Activated naive CD4-positive, alpha-beta T cell treated with Interleukin-2 at 50 U/mL for 16 hours (primary cell): ENCODE results near the gene VAC14.

ENCODE experiments used
- DNase-seq: peaks from one replicate; pipeline ENCODE4 v3.0.0-alpha.2; 2020

The VAC14 gene

DNA sequence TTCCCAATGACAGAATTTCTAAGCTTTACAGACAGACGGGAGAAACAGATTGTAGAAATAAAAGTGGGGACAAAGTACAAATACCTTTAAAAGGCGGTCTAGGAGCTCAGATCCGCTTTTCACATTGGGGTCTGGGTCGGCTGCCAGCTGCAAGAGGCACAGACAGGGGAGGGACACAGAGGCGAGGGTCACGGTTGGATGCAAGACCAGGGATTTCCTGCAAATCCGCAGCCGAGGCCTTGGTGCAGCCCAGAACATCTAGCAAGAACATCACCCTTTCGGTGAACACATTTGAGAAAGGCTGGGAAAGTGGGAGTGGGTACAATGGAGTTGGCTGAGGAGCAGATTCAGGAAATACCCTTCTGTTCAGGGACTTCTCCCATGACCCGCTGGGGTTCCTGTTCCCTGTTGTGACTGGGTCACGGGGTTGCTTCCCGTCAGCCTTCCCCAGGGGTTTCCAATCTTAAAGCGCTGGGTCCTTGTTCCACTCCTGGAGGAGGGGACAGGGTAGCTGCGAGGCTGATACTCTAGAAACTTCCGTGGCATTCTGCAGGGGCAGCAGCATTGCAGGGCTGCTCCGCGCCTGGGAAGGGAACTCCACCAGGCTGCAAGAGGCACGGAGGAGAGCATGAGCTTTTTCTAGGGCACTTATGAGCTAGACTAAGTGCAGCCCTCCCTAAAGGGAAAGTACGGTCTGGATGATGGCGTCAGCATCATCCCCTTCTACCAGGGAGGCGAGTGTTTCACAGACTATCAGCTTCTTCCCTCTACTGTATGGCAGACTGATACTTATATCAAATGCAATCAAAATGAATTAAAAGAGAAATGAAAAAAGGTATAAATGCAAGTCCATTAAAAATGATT, 16.0 kb downstream of the VAC14 start:
- DNase-seq = no peak

DNA sequence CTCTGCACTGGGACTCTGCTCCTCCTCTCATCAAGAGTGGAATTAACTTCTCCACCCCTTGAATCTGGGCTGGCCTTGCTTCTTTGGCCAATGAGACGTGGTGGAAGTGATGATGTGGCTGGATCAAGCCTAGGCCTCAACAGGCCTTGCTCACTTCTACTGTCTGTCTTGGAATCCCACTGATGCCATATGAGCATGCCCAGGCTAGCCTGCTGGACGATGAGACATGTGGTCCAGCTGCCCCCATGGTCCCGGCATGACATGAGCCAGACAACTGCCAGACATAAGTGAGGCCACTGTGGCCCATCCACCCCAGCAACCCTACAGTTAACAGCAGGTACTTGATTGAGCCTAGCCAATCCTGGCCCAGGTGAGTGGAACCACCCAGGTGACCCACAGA, 18.7 kb downstream of the VAC14 start:
- no peak for DNase-seq

DNA sequence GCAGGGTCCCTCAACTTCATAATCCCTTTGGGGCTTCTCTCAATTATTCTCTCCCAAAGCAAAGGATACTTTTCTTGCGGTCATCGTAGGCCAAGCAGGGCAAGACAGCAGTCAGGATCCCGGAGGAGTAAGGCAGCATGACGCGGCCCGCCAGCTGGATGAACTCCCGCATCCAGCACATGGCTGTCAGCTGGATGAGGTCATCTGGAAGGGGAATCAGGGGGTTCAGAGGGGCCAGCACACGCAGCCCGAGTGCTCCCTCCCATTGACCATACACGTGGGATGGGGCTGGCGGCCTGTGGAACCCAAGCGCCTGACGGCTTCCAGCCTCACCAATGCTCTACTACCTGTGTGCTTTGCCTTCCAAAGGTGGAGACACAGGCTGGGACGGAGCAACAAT, 19.2 kb downstream of the VAC14 start:
- DNase-seq = no peak

DNA sequence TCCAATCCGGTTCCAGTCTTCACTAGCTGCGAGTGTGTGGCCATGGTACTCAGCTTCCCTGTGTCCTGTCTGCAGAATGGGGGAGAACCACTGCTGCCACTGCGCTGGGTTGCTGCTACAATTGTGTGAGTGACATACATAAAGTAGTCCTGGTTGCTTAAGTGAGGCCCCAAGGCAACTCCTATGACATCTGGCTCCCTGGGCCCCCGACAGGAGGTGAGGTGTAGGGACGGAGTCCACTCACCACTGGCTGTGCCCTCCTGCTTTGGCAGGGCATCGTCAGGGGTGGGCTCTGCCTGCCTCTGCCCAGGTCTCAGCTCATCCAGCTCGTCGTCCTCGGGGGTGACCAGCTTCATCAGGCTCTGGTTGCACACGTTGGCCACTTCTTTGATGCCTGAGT, 20.4 kb downstream of the VAC14 start:
- DNase-seq = no peak

DNA sequence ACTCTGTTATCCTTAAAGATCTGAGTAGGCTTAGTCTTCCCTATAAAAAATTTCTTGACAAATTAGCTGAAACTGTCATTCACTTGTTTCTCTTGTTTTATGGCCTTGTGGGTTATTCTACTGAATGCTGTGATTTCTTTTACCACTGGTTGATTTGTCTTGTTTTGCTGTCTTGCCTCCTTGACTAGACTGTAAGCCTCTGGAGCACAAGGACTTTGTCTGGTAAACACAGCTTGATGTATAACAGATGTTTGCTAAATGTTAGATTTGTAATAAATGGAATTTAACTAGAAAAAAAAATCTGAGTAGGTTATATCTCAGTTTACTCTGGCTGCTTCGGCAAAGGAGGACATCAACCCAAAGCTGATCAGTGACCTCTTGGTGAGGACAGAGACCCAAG, 21.6 kb downstream of the VAC14 start:
- DNase-seq = no peak

DNA sequence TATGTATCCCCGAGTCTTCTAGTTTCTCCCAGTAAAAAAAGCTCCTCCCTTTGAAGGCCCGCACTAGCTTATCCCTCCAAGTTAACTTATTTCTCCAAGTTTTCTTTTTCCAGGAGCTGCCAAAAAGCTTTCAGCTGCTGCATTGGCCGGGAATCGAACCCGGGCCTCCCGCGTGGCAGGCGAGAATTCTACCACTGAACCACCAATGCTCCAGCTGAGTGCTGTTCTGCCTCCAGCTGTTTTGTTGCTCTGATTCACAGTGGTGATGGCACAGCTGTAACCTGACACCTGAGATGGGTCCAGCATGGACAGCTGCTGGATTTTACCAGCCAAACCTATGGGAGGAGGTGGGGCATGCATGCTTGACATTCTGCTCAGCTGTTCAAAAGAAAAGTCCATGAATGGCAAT, 22.1 kb downstream of the VAC14 start:
- DNase-seq = no peak

DNA sequence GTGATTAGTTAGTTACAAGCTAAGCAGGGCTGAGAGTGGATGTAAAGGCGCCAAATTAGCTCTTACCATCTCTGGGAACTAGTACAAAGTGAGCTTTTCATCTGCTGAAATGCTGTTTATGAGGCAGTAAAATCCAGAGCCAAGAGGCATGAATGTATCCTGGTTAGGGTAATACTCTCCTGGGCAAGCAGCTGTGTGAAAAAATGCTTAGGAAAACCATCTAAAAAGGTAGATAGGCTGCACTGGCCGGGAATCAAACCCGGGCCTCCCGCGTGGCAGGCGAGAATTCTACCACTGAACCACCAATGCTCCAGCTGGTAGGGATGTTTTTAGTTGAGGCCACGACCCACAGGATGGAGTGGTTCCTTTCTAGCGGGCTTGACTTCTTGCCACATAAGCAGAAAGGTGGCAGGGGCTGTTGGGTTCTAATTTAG, 23.0 kb downstream of the VAC14 start:
- DNase-seq = no peak

DNA sequence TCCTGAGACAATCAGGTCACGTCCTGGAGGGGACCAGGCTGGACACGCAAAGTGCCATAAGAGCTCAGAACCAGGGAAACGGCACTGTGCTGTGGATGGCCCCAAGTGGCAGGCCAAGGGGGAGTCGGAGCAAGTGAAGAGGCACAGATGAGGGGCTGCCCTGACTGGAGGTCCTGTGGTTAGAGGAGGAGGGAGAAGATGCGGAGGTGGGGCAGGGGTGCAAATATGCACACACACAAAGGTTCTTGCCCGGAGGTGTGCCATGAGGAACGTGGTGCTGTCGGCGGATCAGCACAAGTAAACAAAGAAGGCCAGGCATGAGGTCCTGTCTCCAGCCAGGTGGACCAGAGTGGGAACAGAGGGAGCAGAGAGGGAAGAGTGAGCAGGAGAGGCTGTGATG, 23.5 kb downstream of the VAC14 start:
- DNase-seq = no peak

DNA sequence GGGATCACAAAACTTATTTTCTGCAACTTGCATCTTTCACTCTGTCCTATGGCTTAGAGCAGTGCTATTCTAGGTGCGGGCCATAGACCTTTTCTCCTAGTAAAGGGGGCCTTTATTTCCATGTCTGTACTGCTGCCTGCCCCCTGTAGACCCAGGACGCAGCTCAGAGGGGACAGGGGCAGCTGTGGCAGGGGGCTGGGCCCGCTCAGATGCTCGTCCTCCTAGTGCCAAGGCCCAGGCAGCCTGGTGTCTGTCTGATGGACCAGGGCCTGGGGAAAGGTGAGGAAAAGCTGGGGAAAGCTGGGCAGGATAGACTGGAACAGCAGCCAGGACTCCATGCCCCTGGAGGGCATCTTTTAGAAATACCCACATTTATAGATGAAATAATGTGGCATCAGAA, 25.6 kb downstream of the VAC14 start:
- no peak for DNase-seq

DNA sequence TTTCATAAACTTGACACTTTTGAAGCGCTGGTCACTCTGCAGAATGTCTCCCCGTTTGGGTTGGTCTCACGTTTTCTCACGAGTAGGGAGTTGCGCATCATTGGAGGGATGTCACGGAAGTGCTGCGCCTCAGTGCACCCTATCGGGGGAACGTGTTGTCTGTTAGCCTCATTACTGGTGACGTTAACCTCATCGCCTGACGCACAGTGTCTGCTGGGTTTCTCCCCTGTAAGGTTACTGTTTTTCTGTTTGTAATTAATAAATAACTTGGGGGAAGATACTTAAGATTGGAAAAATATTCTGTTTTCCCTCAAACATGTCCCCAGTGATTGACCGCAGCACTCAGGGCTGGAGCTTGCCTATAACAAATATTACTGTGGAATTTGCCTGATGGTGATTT, 26.7 kb downstream of the VAC14 start:
- DNase-seq = no peak

DNA sequence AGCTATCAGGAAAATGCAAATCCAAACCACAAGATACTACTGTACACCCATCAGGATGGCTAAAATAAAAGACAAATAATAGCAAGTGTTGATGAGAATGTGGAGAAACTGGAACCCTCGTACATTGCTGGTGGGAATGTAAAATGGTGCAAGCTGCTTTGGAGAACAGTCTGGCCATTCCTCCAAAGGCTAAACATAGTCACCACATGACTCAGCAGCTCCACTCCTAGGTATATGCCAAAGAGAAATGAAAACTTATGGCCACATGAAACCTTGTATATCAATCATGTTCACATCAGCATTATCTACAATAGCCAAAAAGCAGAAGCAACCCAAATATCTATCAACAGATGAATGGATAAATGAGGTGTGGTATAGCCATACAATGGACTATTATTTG, 28.5 kb downstream of the VAC14 start:
- DNase-seq = no peak

DNA sequence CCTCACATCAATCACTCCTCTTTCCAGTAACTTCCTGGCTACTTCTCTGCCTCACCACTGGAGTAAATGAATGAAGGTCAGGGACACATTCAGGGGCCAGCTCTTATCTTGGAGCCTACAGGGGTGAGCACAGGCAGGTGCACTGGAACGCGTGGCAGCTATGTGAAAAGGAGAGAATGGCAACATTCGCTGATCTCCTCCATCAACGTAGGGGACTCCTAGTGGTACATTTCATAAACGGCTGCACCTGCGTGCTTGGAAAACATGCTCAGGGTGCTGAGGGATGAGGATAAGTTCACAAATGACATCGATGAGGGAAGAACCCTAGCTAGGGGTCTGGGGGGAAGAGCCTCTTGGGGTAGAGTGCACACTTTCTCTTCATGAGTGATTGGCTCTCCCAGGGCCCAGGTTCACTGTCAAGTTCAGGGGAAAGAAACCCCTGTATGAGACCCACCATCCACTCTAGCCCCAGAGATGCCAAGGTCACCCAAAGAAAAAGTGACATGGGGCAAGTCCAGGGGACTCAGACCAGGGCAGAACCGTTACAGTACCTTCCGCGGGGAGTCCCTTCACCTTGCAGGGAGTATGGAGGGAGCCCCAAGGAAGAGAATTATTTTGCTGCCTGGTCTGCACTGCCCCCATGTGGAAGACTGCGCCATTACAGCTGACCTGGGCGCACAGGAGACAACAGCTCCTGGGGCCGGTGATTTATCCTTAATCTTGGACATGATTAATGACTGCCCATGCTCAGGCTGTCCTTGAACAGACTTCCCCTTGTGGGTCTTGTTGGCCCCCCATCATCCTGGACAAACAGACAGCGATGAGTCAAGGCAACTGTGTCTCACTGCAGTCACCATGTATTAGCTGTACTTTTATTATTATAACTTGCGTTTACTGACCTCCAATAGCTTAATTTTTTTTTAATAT, 30.1 kb downstream of the VAC14 start:
- DNase-seq = peak; percentile 56

DNA sequence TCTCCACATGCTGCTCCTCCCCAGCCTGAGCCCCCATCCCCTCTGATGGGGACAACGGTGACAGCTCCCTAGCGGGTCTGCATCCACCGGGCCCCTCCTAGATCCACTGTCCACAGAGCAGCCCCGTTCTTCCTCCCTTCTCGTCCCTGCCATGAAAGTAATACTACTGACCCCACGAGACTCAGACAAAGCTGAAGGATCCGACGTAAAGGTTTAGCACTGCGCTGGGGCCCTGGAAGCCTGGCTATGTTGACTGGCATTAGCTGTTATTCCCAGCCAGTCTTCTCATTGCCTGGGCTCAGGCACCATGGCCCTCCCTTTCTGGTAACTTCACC, 30.7 kb downstream of the VAC14 start:
- no peak for DNase-seq

DNA sequence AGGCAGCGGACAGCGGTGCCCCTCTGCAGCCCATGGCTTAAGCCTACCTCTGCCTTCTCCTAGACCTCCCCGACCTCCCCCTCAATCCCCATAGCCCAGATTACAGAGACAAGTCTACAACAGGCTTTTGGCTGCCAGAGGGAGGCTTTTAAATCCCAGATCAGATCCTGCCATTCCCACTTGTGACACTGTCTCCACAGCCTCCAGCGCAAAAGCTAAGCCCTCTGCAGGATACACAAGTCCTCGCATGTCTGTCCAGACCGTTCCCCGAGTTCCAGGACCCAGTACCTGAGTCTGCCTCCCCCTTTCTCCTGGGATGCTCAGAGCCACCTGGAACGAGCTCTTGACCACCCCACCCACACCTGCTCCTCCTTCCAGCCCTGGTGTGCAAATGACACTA, 31.2 kb downstream of the VAC14 start:
- no peak for DNase-seq

DNA sequence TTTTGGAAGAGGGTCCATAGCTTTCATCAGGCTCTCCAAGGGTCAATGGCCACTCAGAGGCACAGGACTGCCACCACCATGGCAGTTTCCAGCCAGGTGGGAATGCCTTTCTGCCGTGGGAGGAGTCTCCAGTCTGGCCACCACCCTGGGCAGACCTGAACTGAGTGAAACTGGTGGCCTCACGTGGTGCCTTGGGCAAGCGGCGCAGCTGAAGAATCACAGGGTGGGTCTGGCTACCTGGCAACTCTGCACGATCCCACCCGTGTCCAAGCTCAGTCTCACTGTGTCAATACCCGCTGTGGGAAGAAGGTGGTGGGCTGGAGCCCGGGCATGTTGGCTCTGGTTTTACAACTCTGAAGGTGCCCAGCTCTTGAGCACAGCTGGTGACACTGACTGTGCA, 31.8 kb downstream of the VAC14 start:
- no peak for DNase-seq

DNA sequence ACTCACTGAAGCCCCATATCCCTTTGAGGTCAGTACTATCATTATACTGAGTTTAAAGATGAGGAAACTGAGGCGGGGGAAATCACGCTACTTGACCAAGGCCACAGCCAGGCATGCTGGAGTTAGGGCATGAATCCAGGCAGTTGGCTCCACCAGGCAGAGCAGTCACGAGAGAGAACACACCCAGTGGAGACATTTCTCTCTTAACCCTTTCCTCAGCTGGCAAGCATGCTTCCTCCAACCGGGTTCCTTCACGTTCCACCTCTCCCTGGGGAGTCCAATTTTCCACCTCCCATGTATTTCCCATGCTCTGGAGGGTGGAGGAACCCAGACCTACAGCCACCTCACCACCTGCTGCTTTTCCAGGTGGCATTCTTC, 32.8 kb downstream of the VAC14 start:
- no peak for DNase-seq

DNA sequence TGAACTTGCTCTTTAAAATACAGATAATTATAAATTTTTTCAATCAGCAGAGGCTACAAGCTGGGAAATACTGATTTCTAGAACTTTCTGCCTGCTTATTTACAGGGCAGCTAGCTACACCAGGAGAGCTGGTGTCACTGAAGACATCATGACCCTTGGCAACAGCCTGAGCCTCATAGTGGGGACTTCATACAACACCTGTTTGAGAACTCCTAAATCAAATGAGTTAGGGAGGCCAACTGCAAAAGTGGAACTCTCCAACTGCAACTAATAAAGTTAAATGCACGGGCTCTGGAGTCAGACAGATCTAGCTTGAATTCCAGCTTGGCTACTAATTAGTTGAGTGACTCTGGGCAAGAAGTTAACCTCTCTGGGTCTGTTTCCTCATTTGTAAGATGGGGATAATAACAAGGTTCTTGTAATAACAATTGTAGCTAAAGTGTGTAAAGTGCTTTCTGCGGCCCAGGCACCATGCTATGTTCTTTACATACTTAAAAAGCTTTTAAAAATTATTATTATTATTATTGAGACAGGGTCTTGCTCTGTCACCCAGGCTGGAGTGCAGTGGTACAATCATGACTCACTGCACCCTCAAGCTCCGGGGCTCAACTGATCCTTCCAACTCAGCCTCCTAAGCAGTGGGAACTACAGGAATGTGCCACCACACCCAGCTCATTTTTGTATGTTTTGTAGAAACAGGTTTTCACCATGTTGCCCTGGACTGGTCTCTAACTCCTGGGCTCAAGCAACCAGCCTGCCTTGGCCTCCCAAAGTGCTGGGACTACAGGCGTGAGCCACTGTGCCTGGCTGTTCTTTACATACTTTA, 33.4 kb downstream of the VAC14 start:
- no peak for DNase-seq

DNA sequence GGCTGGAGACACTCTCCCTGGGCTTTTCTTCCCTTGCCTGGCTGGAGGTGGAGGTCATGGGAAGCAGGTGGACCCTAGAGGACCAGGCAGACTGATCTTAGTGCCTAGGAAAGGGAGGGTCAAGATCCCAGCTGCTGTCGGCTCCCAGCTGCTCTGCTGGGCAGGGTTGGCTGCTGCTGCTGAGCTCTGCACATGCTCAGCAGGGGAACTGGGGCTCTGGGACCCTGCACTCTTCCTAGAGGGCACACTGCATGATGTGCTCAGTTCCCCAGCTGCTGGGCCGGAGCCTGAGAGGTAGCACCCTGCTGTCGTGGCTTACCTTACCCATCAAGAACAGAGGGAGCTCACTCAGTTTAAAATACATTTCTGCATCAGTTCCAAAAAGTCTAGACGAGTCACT, 34.3 kb downstream of the VAC14 start:
- DNase-seq = no peak

DNA sequence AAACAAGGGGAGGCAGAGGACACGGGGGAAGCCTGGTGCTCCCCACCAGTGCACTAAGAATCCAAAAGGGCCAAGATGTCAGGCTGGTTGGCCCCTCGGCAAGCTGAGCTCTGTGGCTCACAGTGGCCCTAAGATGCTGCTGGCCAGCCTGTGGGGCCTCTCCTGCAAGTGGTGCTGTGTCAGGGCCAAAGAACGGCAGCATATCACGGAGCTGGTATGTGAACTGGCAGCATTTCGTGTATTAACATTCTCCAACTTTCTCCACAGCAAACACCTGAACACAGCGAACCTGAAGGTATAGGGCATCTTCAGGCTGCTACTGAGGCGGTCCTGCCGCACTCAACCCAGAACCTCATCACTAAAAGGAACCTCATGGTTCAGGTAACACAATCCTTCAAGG, 34.8 kb downstream of the VAC14 start:
- DNase-seq = no peak

DNA sequence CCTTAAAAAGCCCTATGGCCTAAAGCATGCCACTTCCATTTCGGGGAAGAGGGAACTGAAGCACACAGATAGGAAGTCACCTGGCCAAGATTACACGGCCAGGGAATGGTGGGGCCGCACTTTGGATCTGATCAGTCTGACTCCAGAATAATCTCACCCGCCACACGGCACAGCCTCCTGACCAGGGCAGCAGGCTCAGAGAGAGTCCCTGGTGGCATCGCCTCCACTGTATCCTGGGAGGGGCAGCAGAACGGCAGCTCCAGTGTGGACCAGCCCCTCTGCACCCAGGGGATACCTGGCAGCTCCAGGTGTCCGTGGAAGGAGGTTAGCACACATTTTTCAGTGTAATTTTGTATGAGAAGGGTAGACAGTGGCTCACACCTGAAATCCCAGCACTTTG, 35.5 kb downstream of the VAC14 start:
- no peak for DNase-seq

DNA sequence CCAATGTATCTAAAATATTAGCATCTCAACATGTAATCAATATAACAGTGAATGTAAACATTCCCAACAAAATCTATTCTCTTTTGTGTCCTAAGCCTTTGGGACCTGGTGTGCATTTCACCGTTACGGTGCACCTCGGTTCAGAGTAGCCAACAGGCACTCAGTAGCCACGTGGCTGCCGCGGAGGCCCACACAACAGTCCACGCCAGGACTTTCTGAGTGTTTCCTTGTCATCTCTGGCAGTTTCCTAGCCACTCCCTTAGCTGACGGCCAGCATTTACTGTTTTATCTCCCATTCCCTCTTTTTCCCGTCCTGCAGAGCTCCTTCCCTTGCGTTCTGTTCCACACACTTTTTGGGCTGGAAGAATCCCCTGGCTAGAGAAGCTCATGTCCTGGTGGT, 36.3 kb downstream of the VAC14 start:
- no peak for DNase-seq

DNA sequence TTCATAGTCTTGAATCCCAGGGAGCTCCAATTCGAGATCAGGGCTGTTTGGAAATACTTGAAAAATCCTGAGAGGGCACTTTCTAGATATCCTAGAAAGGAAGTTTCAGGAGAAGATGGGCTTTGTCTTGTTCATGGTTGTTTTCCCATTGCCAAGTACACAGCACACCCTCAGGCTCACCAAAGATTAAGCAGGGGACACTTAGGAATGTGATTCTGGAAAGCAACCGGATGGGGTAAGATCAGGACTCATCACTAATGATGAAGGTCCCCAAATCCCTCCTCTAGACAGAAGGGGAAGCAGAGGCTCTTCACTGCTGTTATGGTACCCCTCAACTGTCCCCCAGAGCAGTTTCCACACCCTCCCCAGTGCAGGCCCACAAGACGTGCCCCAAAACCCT, 40.7 kb downstream of the VAC14 start:
- no peak for DNase-seq

DNA sequence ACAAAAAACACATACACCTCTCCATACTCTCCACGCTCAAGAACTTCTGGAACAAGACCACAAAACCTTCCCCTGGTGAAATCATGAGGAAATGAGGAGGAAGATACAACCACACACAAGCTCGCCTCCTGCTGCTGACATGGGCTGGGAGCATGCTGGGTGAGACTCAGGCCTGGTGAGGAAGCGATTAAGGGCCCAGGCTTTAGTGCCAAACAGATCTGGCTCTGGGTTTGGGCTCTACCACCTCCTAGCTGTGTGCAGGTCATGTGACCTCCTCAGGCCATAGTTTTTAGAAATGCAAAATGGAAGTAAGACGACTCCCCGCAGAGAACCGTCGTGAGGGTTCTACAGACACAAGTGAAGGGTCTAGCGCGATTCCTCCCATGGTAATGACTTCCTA, 41.3 kb downstream of the VAC14 start:
- no peak for DNase-seq
